WERI-Rb-1 (cell line): ENCODE data around the gene USP46.

ENCODE experiments used
- DNase-seq: peaks from one replicate; pipeline ENCODE4 v3.0.0-alpha.2; 2020
- H3K27ac ChIP-seq: fragments of 250-450 bp; sonication (Bioruptor Pico); 2 replicates; pipeline ENCODE4 v1.5.1; 2020; ENCODE audit warnings: mild to moderate bottlenecking, moderate library complexity
- H3K27me3 ChIP-seq: fragments of 250-450 bp; sonication (Bioruptor Pico); 2 replicates; pipeline ENCODE4 v1.5.1; 2021; ENCODE audit warnings: mild to moderate bottlenecking, low read depth, moderate library complexity; ENCODE audit not compliant: insufficient read depth, severe bottlenecking
- H3K36me3 ChIP-seq: fragments of 250-450 bp; sonication (Bioruptor Pico); 2 replicates; pipeline ENCODE4 v1.5.1; 2020; ENCODE audit warnings: mild to moderate bottlenecking, moderate library complexity
- H3K4me3 ChIP-seq: 2 replicates; pipeline ENCODE4 v1.5.1; 2011; ENCODE audit warnings: low read depth, mild to moderate bottlenecking, control low read depth, low read length
- H3K9me3 ChIP-seq: fragments of 250-450 bp; sonication (Bioruptor Pico); 2 replicates; pipeline ENCODE4 v1.5.1; 2021; ENCODE audit warnings: mild to moderate bottlenecking, moderate library complexity; ENCODE audit not compliant: severe bottlenecking
- CTCF ChIP-seq: IDR thresholded peaks from 2 replicates; pipeline ENCODE4 v1.5.1; 2011; ENCODE audit warnings: low read depth, mild to moderate bottlenecking, control low read depth, inconsistent platforms, low read length

USP46 gene

GRCh38 chr4:52659001-52659721 is at the start of gene USP46:
Gene USP46, minus strand, starts transcription at chr4:52659301. Its CDS starts 151 bp downstream, at chr4:52659150.
- H3K27me3 ChIP-seq, result peaks cover 61% of the 10 kb centered on the region
- H3K9me3 ChIP-seq, result peaks cover 3% of the 10 kb centered on the region
- TF ChIP-seq CTCF, result no peak
- DNase-seq, result peak; percentile 39
- no peak within 1 kb of the TSS for H3K27ac ChIP-seq
- peak within 1 kb of the TSS; percentile 44 for H3K4me3 ChIP-seq
- no peaks in the 10 kb centered on the region for H3K36me3 ChIP-seq

DNA sequence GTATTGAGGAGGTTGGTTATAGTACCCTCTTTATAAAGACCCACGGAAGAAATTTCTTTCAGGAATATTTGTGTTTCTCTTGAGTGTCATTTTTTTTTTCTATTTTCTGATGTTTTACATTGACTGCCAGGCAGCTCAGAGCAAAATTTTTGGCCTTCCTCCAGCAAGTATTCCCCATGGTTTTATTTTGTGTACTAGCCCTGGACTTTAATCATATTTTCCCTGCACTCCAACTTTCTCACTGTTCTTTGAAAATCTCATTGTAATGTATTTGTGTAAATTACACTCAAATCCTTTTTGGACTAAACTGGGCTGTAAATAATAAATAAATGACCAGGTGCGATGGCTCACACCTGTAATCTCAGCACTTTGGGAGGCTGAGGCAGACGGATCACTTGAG is 45.6 kb upstream of the USP46 start:
- H3K36me3 ChIP-seq, result no peaks in the 10 kb centered on the region
- H3K4me3 ChIP-seq, result no peak overlapping the region
- H3K27me3 ChIP-seq, result peaks cover 53% of the 10 kb centered on the region
- no peaks in the 10 kb centered on the region for H3K9me3 ChIP-seq
- no peak overlapping the region for H3K27ac ChIP-seq
- DNase-seq, result no peak
- TF ChIP-seq CTCF, result no peak

DNA sequence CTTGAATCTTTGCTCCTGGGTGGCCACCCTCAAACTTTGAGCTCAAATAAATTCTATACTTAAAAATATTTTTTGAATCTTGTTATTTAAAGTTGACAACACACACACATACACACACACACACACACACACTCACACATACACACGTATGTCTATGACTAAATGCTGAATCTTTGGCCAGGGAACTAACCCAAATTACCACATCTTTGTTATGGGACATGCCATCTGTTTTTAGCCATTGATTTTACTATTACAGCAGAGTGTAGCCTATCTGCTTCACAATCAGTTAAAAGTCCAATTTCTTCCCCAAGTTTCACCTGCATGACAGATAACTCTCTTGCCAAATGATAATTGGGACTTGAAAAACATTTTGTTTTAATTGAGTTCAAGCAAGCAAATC is 45.0 kb upstream of the USP46 start:
- no peak for DNase-seq

DNA sequence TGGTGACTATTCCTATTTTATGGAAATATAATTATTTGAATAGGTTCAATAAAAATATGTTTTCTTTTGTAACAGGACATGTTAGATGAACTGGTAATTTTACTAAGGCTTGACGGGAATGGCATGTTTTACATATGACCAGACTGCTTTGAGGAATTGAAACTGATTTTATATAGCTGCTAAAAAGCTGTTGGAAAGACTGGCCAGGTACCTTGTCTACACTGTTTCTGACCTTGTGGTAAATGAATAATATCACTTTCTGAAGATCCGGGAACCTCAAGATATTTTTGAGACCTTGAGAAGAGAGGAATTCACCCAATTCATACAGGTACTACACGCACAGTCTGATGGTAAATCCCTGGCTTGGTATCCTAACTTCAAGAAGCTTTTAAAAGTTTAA is 42.1 kb upstream of the USP46 start:
- TF ChIP-seq CTCF, result no peak
- H3K27me3 ChIP-seq, result peaks cover 36% of the 10 kb centered on the region
- no peaks in the 10 kb centered on the region for H3K36me3 ChIP-seq
- no peak overlapping the region for H3K27ac ChIP-seq
- H3K4me3 ChIP-seq, result no peak overlapping the region
- DNase-seq, result no peak
- no peaks in the 10 kb centered on the region for H3K9me3 ChIP-seq

More for the DNA sequence above, 45.0 kb upstream of the USP46 start:
- no peak overlapping the region for H3K4me3 ChIP-seq
- H3K27ac ChIP-seq, result no peak overlapping the region
- no peaks in the 10 kb centered on the region for H3K9me3 ChIP-seq
- TF ChIP-seq CTCF, result no peak
- H3K36me3 ChIP-seq, result no peaks in the 10 kb centered on the region
- H3K27me3 ChIP-seq, result peaks cover 48% of the 10 kb centered on the region

- no peak overlapping the region for H3K27ac ChIP-seq
- H3K27me3 ChIP-seq, result peaks cover 23% of the 10 kb centered on the region
- DNase-seq, result no peak
- H3K36me3 ChIP-seq, result no peaks in the 10 kb centered on the region
- H3K4me3 ChIP-seq, result no peak overlapping the region
- H3K9me3 ChIP-seq, result no peaks in the 10 kb centered on the region
- no peak for TF ChIP-seq CTCF
Observed at GRCh38 chr4:52694936-52695335, 35.8 kb upstream of the USP46 start.

GRCh38 chr4:52693492-52693891 is 34.4 kb upstream of the USP46 start:
- Histone ChIP-seq H3K27ac (no peak overlapping the region), H3K36me3 (no peaks in the 10 kb centered on the region), H3K9me3 (no peaks in the 10 kb centered on the region), H3K27me3 (peaks cover 31% of the 10 kb centered on the region), H3K4me3 (no peak overlapping the region)
- no peak for TF ChIP-seq CTCF
- no peak for DNase-seq
